GM13976 (cell line): ENCODE measurements around the gene GCGR.

ENCODE experiments used
- DNase-seq: peaks from one replicate; pipeline ENCODE4 v3.0.0; 2012; ENCODE audit warnings: low spot score
- in situ Hi-C: fragments of 300-500 bp; cut with MboI; formaldehyde crosslinking; loops from one replicate; pipeline ENCODE4 v1.12.0; 2022; ENCODE audit warnings: low sequenced_read_pairs, mixed read lengths, inconsistent platforms; ENCODE audit not compliant: unreplicated experiment
- TF ChIP-seq, protein P1 (sequence below): IDR thresholded peaks from 2 replicates; pipeline ENCODE4 v1.5.1; 2012; ENCODE audit warnings: borderline replicate concordance, mild to moderate bottlenecking; ENCODE audit not compliant: insufficient read depth; ENCODE audit errors: extremely low read depth, missing control alignments, control extremely low read depth

GCGR gene

DNA sequence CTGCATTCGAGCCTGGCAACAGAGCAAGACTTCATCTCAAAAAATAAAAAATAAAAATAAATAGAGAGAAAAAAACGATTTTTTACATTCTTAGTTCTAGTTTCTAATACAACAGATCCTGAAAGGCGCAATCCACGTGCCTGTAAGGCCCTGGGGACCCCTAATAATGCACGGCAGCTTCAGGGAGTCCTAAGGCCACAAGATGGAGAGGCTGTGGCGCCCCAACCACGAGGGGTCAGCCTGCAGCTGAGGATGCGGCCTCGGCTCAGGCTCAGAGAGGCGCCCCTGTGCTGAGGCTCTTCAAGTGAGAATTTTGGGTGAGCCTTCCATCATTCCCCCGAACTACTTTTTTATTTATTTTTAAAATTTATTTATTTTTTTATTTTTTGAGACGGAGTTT, 45.5 kb downstream of the GCGR start:
- in situ Hi-C loops: no loop called here
- TF ChIP-seq, protein P1, sequence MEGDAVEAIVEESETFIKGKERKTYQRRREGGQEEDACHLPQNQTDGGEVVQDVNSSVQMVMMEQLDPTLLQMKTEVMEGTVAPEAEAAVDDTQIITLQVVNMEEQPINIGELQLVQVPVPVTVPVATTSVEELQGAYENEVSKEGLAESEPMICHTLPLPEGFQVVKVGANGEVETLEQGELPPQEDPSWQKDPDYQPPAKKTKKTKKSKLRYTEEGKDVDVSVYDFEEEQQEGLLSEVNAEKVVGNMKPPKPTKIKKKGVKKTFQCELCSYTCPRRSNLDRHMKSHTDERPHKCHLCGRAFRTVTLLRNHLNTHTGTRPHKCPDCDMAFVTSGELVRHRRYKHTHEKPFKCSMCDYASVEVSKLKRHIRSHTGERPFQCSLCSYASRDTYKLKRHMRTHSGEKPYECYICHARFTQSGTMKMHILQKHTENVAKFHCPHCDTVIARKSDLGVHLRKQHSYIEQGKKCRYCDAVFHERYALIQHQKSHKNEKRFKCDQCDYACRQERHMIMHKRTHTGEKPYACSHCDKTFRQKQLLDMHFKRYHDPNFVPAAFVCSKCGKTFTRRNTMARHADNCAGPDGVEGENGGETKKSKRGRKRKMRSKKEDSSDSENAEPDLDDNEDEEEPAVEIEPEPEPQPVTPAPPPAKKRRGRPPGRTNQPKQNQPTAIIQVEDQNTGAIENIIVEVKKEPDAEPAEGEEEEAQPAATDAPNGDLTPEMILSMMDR: no peak
- DNase-seq: no peak

DNA sequence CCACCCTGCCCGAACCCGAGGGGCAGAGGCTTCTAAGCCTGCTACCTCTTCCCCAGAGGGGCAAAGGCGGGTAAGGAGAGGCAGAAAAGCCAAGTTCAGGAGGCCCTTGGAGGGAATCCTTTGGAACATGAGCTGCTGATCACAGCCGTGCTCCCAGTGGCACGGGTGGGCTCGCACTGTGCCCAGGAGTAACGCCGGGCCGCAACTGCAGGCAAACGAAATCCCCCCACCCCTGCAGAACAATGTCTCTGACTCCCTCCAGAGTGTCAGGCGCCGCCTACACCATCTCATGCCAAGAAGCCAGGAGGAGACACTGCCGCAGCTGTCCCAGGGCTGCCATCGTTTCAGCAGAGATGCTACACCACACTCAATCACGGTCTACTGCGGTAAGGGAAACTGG, 47.5 kb downstream of the GCGR start:
- TF ChIP-seq, protein P1: no peak
- DNase-seq: no peak
- in situ Hi-C loops: no loop called here

DNA sequence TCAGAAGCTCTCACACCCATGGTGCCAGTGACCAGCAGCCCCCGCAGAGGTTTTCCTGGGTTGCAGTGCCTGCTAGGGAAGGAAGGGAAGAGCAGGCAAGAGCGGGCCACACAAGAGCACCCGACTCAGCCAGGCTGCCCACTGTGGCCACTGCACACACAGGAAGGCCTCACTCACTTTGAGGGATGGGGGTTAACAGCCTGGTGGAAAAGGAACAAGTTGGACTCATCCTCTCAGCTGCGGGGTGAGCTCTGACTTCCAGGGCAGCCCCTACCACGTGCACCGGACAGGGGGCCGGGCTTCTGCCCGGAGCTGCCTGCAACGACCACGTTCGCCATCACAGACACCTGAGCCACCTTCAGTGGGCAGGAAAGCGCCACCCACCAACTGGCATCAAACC, 48.3 kb downstream of the GCGR start:
- TF ChIP-seq, protein P1: no peak
- DNase-seq: no peak
- in situ Hi-C loops: no loop called here

DNA sequence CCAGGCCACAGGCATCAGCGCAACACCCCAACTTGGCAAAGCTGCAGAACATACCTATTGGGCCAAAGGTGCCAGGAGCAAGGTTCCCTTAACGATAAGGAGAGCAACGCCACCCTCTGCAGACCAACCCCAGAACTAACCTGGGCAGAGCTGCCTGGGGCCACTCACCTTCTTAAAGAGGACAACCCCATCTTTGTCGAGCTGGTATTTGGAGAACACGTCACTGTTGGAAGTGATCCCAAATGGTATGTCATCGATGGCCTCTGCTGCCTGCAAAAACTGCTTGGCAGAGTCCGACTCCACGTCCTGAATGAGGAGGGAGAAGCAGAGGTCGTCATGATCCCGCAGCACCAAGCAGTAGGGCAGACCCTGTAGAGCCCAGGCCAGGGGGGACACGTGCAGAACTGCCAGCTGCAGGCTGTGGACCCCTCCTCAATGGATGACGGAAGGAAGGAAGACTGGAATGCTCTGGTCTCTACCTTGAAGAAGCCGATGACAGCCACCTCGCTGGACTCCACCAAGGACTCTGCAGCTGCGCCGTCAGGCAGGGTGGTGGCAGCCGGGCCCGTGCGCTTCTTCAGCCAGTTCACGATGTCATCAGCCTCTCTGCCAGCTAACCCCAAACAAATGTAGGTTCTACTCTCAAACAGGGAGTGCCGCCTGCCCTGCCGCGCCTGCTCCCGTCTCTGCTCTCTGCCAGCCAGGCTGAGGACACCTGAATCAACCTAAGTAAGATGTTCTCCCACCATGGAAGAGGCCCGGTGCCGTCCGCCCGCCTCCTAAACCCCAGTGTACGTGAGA, 51.2 kb downstream of the GCGR start:
- TF ChIP-seq, protein P1: no peak
- in situ Hi-C loops: no loop called here
- DNase-seq: no peak

DNA sequence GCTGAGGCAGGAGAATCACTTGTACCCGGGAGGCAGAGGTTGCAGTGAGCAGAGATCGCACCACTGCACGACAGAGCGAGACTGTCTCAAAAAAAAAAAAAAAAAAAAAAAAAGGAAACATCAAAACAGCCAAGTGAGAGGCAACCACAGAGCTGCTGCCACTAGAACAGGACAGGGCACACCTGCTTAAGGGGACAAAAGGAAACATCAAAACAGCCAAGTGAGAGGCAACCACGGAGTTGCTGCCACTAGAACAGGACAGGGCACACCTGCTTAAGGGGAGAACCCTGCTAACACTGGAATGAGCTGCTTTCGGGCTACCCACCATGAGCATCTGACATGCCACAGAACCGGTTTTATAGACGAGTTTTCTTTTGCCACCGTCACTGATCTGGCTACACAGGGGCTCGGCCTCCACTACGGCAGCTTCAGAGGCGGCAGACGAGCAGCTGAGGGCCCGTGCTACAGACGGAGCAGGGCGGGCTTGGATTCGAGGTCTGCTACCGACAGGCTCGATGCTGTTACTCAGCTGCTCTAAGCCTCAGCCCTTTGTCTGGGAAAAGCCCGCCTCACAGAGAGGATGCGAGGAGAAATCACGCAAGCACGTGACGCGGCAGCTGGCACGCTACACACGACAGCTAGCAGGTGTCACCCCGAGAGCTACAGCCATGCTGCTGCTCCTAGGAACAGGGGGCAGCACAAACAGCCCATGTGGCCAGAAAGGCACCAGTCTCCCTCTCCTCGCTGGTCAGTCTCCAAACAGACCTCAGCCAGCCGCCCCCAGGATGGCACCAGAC, 54.4 kb downstream of the GCGR start:
- in situ Hi-C loops: no loop called here
- TF ChIP-seq, protein P1: no peak
- no peak for DNase-seq

DNA sequence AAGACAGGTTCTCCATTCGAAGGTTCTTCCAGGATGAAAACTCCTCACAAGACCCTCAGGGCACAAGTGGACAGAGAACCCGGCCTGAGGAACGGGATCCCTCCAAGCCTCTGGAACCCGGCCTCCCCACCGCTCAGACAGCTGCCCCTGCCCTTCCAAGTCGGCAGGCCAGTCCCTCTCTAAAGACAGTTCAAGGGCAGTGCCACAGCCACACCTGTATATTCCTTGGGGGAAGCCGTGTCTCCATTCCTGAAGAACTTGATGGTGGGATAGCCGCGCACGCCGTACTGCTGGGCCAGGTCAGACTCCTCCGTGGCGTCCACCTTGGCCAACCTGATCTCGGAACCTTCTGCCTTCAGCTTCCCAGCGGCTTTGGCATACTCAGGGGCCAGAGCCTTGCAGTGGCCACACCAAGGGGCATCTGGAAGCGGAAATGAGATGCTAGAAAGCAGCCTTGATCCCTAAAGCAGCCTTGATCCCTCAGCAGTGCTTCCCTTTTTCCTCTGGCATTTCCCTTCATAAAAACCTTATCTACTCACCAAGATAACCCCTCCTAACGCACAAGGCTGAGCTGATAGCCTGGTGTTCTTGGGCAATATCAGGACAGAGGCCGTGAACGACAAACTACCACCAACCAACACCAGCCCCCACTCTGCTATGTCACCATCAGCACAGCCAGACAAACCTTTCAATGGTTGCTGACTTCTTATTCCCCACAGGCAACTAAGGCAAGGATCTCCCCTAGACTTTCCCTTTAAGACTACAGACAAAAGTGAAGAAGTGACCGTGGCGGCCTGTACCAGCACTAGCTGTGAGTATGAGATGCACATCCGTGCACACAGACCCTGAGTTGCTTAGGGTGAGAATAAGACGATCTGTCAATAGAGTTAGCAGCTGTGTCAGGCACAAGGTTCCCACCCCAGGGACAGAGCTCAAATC, 55.3 kb downstream of the GCGR start:
- TF ChIP-seq, protein P1: no peak
- DNase-seq: no peak
- in situ Hi-C loops: no loop called here
